Nephron (organoid): ENCODE measurements around the gene RAB4A.
"Not testable (repeated sequence)": the region's sequence is repeated elsewhere in the genome, so short reads cannot be mapped to it uniquely, and the experiment has no call there.

Source experiments
- H3K27ac Mint-ChIP-seq, 3 experiments: 2 replicates each; pipeline ENCODE4 v1.8.0; 2020; ENCODE audit warnings: mixed read lengths in 3 of 3, mild to moderate bottlenecking in 2 of 3, moderate library complexity in 1 of 3
- H3K27me3 Mint-ChIP-seq: 2 replicates; pipeline ENCODE4 v1.8.0; 2021; ENCODE audit warnings: low read depth, mild to moderate bottlenecking, moderate library complexity, mixed read lengths
- H3K36me3 Mint-ChIP-seq: 2 replicates; pipeline ENCODE4 v1.8.0; 2020; ENCODE audit warnings: low read depth, mixed read lengths
- H3K4me1 Mint-ChIP-seq: 2 replicates; pipeline ENCODE4 v1.8.0; 2020; ENCODE audit warnings: mixed read lengths
- H3K4me3 Mint-ChIP-seq, 3 experiments: 2 replicates each; pipeline ENCODE4 v1.8.0; 2020; ENCODE audit warnings: mild to moderate bottlenecking in 3 of 3, mixed read lengths in 3 of 3, moderate library complexity in 2 of 3
- H3K9me3 Mint-ChIP-seq: 2 replicates; pipeline ENCODE4 v1.8.0; 2020; ENCODE audit warnings: mixed read lengths
- TF ChIP-seq, protein P1 (sequence below), 3 experiments: fragments of 200-600 bp; sonication (generic); IDR thresholded peaks; one replicate each; pipeline ENCODE4 v1.5.0; 2021; ENCODE audit warnings: antibody characterized with exemption in 3 of 3; ENCODE audit not compliant: unreplicated experiment in 3 of 3

RAB4A gene

DNA sequence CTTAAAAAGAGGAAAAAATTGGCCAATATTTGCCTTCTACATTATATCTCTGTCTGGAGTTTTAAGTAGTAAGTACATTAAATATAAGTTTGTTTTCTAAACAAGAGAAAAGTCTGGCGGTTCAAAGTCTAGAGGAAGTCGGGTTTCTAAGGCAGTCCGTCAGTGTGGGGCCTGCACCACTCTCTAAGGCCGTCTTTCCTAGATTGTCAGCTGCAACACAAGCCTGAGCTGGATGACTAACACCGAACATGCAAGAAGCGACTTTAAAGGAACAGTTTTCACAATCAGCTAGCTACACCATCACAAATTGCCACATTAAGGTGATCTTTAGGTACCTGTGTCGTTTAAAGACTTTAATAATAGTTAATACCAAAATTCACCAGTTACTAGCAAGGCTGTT is 52.3 kb downstream of the RAB4A start:
- H3K9me3 Mint-ChIP-seq, result no peaks in the 10 kb centered on the region
- H3K36me3 Mint-ChIP-seq, result peaks cover 62% of the 10 kb centered on the region
- H3K4me3 Mint-ChIP-seq, result no peak overlapping the region
- peaks cover 17% of the 10 kb centered on the region for H3K4me1 Mint-ChIP-seq
- TF ChIP-seq, protein P1, sequence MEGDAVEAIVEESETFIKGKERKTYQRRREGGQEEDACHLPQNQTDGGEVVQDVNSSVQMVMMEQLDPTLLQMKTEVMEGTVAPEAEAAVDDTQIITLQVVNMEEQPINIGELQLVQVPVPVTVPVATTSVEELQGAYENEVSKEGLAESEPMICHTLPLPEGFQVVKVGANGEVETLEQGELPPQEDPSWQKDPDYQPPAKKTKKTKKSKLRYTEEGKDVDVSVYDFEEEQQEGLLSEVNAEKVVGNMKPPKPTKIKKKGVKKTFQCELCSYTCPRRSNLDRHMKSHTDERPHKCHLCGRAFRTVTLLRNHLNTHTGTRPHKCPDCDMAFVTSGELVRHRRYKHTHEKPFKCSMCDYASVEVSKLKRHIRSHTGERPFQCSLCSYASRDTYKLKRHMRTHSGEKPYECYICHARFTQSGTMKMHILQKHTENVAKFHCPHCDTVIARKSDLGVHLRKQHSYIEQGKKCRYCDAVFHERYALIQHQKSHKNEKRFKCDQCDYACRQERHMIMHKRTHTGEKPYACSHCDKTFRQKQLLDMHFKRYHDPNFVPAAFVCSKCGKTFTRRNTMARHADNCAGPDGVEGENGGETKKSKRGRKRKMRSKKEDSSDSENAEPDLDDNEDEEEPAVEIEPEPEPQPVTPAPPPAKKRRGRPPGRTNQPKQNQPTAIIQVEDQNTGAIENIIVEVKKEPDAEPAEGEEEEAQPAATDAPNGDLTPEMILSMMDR (IDR thresholded peaks at IDR 0.05; ENCODE audit: unreplicated experiment in 3 of 3), result no peak
- H3K27ac Mint-ChIP-seq, result no peak overlapping the region
- H3K27me3 Mint-ChIP-seq, result no peaks in the 10 kb centered on the region

DNA sequence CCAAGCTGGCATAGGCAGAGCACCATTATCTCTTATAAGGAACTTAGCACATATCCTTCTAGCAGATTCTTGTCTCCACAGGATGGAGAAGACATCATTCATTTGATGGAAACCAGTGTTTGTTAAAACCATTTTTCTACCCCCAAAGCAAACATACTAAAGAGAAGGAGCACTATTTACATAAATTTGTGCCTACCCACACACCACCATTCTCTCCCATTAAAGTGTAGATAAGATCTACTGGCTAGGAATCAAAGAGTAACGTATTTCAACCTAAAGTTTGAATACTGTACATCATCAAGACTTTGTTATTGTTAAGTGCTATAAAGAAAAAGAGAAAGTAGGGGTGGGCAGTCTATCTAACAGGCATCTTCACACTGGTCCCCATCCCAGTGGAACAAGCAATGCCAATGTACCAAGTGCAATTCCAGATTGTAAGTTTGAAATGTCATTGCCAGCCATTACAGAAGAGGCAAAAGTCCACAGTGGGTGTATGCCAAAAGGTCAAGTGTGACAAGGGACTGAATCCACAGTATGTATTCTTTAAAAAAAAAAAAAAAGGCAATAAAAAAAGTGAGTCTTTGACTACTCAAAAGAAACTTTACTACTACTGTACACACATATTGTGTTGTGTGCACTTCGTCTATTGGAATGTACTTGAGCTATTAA is 53.1 kb downstream of the RAB4A start:
- H3K27me3 Mint-ChIP-seq, result no peaks in the 10 kb centered on the region
- H3K4me3 Mint-ChIP-seq, result no peak overlapping the region
- peaks cover 61% of the 10 kb centered on the region for H3K36me3 Mint-ChIP-seq
- TF ChIP-seq, protein P1 (IDR thresholded peaks at IDR 0.05; ENCODE audit: unreplicated experiment in 3 of 3), result no peak
- H3K4me1 Mint-ChIP-seq, result peaks cover 17% of the 10 kb centered on the region
- no peak overlapping the region for H3K27ac Mint-ChIP-seq
- no peaks in the 10 kb centered on the region for H3K9me3 Mint-ChIP-seq

DNA sequence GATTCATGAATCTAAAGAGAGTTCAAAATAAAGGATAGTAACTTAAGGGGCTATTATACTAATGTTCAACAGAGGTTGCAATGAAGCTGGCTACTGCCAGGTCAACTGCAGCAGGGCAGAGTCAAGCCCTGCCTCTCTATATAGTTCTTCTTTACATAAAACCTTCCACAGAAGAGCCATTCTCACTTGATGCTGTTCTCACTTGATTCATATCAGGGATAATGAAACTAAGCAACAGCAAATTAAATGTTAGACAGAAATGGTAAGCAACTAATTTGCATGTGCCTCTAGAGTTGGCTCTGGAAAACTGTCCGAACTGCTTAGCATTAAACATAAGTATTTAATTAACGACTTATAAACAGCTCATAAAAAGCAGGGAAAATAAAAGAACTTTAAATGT is 54.5 kb downstream of the RAB4A start:
- Mint-ChIP-seq H3K4me1 (peaks cover 17% of the 10 kb centered on the region), H3K4me3 (no peak overlapping the region), H3K27me3 (no peaks in the 10 kb centered on the region), H3K27ac (no peak overlapping the region), H3K36me3 (peaks cover 58% of the 10 kb centered on the region), H3K9me3 (no peaks in the 10 kb centered on the region)
- TF ChIP-seq, protein P1 (IDR thresholded peaks at IDR 0.05; ENCODE audit: unreplicated experiment in 3 of 3), result no peak

DNA sequence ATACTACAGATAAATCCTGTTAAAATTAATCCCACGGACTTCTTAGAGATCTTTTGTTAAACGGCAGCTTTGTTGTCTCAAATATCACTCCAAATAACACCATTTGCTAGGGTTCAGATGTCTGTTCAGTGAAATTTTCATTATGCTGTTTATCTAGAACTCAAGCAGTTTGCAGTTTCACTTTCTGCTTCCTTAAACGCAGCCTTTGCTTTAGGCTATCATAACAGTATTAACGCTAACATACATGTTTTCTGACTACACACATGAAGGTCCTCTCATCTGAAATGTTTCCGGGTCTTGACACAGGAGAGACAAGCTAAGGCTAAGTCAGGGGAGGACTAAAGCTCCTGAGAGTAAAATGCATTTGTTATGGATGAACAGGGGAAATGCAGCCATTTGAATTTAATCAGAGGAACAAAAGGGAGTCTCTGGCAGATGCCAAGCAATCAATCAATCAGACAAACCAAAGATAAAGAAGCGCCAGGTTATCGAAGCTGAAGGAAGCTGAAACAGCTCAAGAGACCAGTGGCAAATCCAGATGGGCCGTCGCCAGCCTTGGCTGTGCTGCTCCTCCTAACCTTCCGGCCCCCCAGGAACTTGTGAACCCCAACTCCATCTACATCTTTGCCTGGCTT is 55.1 kb downstream of the RAB4A start:
- TF ChIP-seq, protein P1 (IDR thresholded peaks at IDR 0.05; ENCODE audit: unreplicated experiment in 3 of 3), result no peak
- Mint-ChIP-seq H3K4me1 (peaks cover 17% of the 10 kb centered on the region), H3K9me3 (no peaks in the 10 kb centered on the region), H3K27ac (peak overlapping the region in 2 of 3 experiments; percentile 6 to 49), H3K36me3 (peaks cover 58% of the 10 kb centered on the region), H3K4me3 (peak overlapping the region in 1 of 3 experiments; percentile 35), H3K27me3 (no peaks in the 10 kb centered on the region)

DNA sequence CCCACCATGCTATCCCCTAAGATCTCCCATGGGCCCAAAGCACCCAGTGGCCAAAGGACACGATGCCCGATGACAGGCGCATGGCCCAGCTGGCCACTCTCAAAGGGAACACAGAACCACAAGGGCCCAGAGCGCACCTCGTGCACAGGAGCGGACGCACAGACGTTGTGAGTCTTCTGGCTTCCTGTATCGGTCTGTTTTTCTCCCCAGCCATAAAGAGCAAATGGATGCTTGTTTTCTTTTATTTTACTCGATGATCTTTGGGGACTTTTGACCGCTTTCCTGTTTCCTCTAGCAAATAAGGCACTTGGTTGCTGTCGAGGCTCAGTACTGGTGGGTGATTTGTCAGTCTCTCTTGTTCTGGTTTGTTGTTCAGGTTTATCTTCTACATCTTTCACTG is 55.7 kb downstream of the RAB4A start:
- Mint-ChIP-seq H3K4me3 (no peak overlapping the region), H3K27ac (peak overlapping the region in 1 of 3 experiments; percentile 49), H3K4me1 (peaks cover 17% of the 10 kb centered on the region), H3K27me3 (no peaks in the 10 kb centered on the region), H3K9me3 (no peaks in the 10 kb centered on the region), H3K36me3 (peaks cover 56% of the 10 kb centered on the region)
- TF ChIP-seq, protein P1 (IDR thresholded peaks at IDR 0.05; ENCODE audit: unreplicated experiment in 3 of 3), result no peak

DNA sequence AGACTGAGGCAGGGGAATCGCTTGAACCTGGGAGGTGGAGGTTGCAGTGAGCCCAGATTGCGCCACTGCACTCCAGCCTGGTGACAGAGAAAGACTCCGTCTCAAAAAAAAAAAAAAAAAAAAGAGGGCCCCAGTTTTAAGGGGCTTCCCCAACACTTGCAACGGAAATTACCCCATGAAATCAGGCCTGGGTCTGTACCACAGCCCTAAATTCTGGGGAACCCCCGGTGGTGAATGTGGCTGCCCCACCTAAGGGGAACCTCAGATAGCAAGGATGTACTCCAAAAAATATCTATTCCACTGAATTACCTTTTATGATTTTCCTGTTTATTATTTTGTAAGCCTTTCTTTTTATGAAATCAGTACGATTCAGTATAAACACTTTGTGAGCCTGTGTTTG is 56.9 kb downstream of the RAB4A start:
- not testable (repeated sequence) for H3K27ac Mint-ChIP-seq

More for the DNA sequence above, 56.9 kb downstream of the RAB4A start:
- H3K4me3 Mint-ChIP-seq, H3K27me3 Mint-ChIP-seq, H3K9me3 Mint-ChIP-seq: not testable (repeated sequence)
- Mint-ChIP-seq H3K4me1 (peaks cover 17% of the 10 kb centered on the region), H3K36me3 (peaks cover 50% of the 10 kb centered on the region)
